DND-41 (cell line): Measurements from ENCODE around the gene PITPNC1.

Experiments
- ATAC-seq: fragments of 200-7000 bp; cut with Tn5 transposase; 3 replicates; pipeline ENCODE4 v1.9.1; 2021; ENCODE audit warnings: low read depth; ENCODE audit not compliant: insufficient read depth
- DNase-seq: peaks from one replicate; pipeline ENCODE4 v3.0.0-alpha.2; 2020
- H2AFZ ChIP-seq: 2 replicates; pipeline ENCODE4 v1.6.0; 2012; ENCODE audit warnings: low read depth, low read length
- H3K27ac ChIP-seq: 2 replicates; pipeline ENCODE4 v1.5.1; 2012; ENCODE audit warnings: low read length, inconsistent platforms
- H3K27me3 ChIP-seq: fragments of 200-600 bp; sonication (generic); 2 replicates; pipeline ENCODE4 v1.6.0; 2012; ENCODE audit warnings: low read length, mild to moderate bottlenecking, inconsistent platforms; ENCODE audit not compliant: insufficient read depth, poor library complexity
- H3K36me3 ChIP-seq: 2 replicates; pipeline ENCODE4 v1.5.1; 2012; ENCODE audit warnings: low read length, inconsistent platforms; ENCODE audit not compliant: insufficient read depth
- H3K4me1 ChIP-seq: 2 replicates; pipeline ENCODE4 v1.5.1; 2012; ENCODE audit warnings: mild to moderate bottlenecking, low read length; ENCODE audit not compliant: insufficient read depth
- H3K4me2 ChIP-seq: 2 replicates; pipeline ENCODE4 v1.6.0; 2012; ENCODE audit warnings: mild to moderate bottlenecking, moderate library complexity, low read length, inconsistent platforms; ENCODE audit not compliant: insufficient read depth
- H3K4me3 ChIP-seq, 2 experiments: fragments of 200-600 bp in 1 of 2; shearing (Covaris generic) in 1 of 2; 2 replicates each; pipeline ENCODE4 v1.5.1; 2012 to 2016; ENCODE audit warnings: inconsistent platforms in 2 of 2, low read length in 2 of 2, mild to moderate bottlenecking in 2 of 2, low read depth in 1 of 2, moderate library complexity in 1 of 2
- H3K79me2 ChIP-seq: 2 replicates; pipeline ENCODE4 v1.6.0; 2012; ENCODE audit warnings: low read length, inconsistent platforms; ENCODE audit not compliant: insufficient read depth
- H3K9ac ChIP-seq: 2 replicates; pipeline ENCODE4 v1.6.0; 2012; ENCODE audit warnings: low read depth, mild to moderate bottlenecking, inconsistent platforms, low read length, moderate library complexity
- H3K9me3 ChIP-seq: 2 replicates; pipeline ENCODE4 v1.5.1; 2012; ENCODE audit warnings: low read length, moderate library complexity, mild to moderate bottlenecking, inconsistent platforms; ENCODE audit not compliant: insufficient read depth, severe bottlenecking
- H4K20me1 ChIP-seq: 2 replicates; pipeline ENCODE4 v1.6.0; 2012; ENCODE audit warnings: low read length; ENCODE audit not compliant: insufficient read depth
- CTCF ChIP-seq: IDR thresholded peaks from 2 replicates; pipeline ENCODE4 v1.5.1; 2012; ENCODE audit warnings: borderline replicate concordance, low read length, moderate library complexity, mild to moderate bottlenecking; ENCODE audit not compliant: poor library complexity, severe bottlenecking; ENCODE audit errors: extremely low read depth
- EZH2 ChIP-seq: IDR thresholded peaks from 3 replicates; pipeline ENCODE4 v1.6.1; 2012; ENCODE audit warnings: borderline replicate concordance, low read depth, mild to moderate bottlenecking, moderate library complexity, low read length, inconsistent platforms; ENCODE audit not compliant: severe bottlenecking

Gene PITPNC1

GRCh38 chr17:67525239-67526135, 148.4 kb downstream of the PITPNC1 start:
- Histone ChIP-seq H3K4me2 (no peak overlapping the region), H3K27ac (no peak overlapping the region), H3K4me1 (no peaks in the 10 kb centered on the region), H3K36me3 (no peaks in the 10 kb centered on the region), H3K79me2 (no peaks in the 10 kb centered on the region), H3K9ac (no peak overlapping the region), H4K20me1 (peaks cover 2% of the 10 kb centered on the region; the same call in 1 of the 2 replicates), H3K4me3 (no peak overlapping the region), H3K27me3 (no peaks in the 10 kb centered on the region), H3K9me3 (no peaks in the 10 kb centered on the region), H2AFZ (no peak overlapping the region)
- no peak for TF ChIP-seq EZH2
- TF ChIP-seq CTCF, result no peak
- ATAC-seq (no peak), DNase-seq (no peak)

GRCh38 chr17:67526700-67527099, 149.6 kb downstream of the PITPNC1 start:
- H3K27ac ChIP-seq, result no peak overlapping the region
- DNase-seq (no peak), ATAC-seq (no peak)
- H3K36me3 ChIP-seq, result no peaks in the 10 kb centered on the region
- no peaks in the 10 kb centered on the region for H3K4me1 ChIP-seq
- H3K9ac ChIP-seq, result no peak overlapping the region
- no peak overlapping the region for H2AFZ ChIP-seq
- no peak overlapping the region for H3K4me2 ChIP-seq
- no peaks in the 10 kb centered on the region for H3K9me3 ChIP-seq
- no peaks in the 10 kb centered on the region for H3K79me2 ChIP-seq
- H4K20me1 ChIP-seq, result peaks cover 2% of the 10 kb centered on the region; the same call in 1 of the 2 replicates
- TF ChIP-seq EZH2, result no peak
- no peaks in the 10 kb centered on the region for H3K27me3 ChIP-seq
- H3K4me3 ChIP-seq, result no peak overlapping the region

- H3K4me1 ChIP-seq, result no peaks in the 10 kb centered on the region
- peaks cover 2% of the 10 kb centered on the region; the same call in 1 of the 2 replicates for H4K20me1 ChIP-seq
- H3K36me3 ChIP-seq, result no peaks in the 10 kb centered on the region
- H2AFZ ChIP-seq, result no peak overlapping the region
- H3K4me2 ChIP-seq, result no peak overlapping the region
- H3K4me3 ChIP-seq, result no peak overlapping the region
- H3K9me3 ChIP-seq, result no peaks in the 10 kb centered on the region
- no peak overlapping the region for H3K27ac ChIP-seq
- H3K79me2 ChIP-seq, result no peaks in the 10 kb centered on the region
- no peak for DNase-seq
- no peak for ATAC-seq
- H3K9ac ChIP-seq, result no peak overlapping the region
- H3K27me3 ChIP-seq, result no peaks in the 10 kb centered on the region
- TF ChIP-seq EZH2 (no peak), CTCF (no peak)
These were observed 151.8 kb downstream of the PITPNC1 start for GRCh38 chr17:67528751-67529436.

- Histone ChIP-seq H3K4me2 (no peak overlapping the region), H3K79me2 (no peaks in the 10 kb centered on the region), H3K9me3 (no peaks in the 10 kb centered on the region), H3K4me3 (no peak overlapping the region), H3K4me1 (no peaks in the 10 kb centered on the region), H4K20me1 (no peaks in the 10 kb centered on the region), H3K9ac (no peak overlapping the region), H3K36me3 (no peaks in the 10 kb centered on the region), H2AFZ (no peak overlapping the region), H3K27me3 (no peaks in the 10 kb centered on the region), H3K27ac (no peak overlapping the region)
- no peak for TF ChIP-seq CTCF
- no peak for TF ChIP-seq EZH2
- ATAC-seq, result no peak
- no peak for DNase-seq
These were observed 154.2 kb downstream of the PITPNC1 start for GRCh38 chr17:67531291-67531690.
